ENCODE results near the gene GALK2. TPM values are rescaled to one million over a fixed set of nuclear protein-coding genes. Genes with fewer than 3 reads are reported as not detected.

GALK2 gene
- total RNA-seq, 1 experiment from 2014 or later = 43.5 TPM

GRCh38 chr15:49279521-49280456, 109.7 kb downstream of the GALK2 start:
- Mint-ChIP-seq H3K36me3 (ENCODE audit: insufficient read depth, unreplicated experiment) (peaks cover 53% of the 10 kb centered on the region), H3K9me3 (ENCODE audit: unreplicated experiment) (no peaks in the 10 kb centered on the region)

GRCh38 chr15:49282366-49282765, 112.3 kb downstream of the GALK2 start:
- H3K9me3 Mint-ChIP-seq (ENCODE audit: unreplicated experiment) = peaks cover 6% of the 10 kb centered on the region
- no TSS peak for BruUV-seq (replicated peaks)
- H3K4me1 Mint-ChIP-seq (ENCODE audit: insufficient read depth, unreplicated experiment) = no peaks in the 10 kb centered on the region
- ChIA-PET POLR2A (interaction anchor here (1.2 kb wide), 1 partner anchor 10 kb away, joined by 4 read pairs; no protein-coding TSS in a partner anchor), CTCF (no interaction called here)
- no peak overlapping the region for H3K27ac Mint-ChIP-seq (ENCODE audit: low read depth, unreplicated experiment)
- H3K4me3 Mint-ChIP-seq (ENCODE audit: unreplicated experiment) = no peak overlapping the region
- DNase-seq (ENCODE audit: unreplicated experiment) = no peak
- no peak for TF ChIP-seq CTCF (IDR thresholded peaks at IDR 0.05; ENCODE audit: unreplicated experiment)
- H3K36me3 Mint-ChIP-seq (ENCODE audit: insufficient read depth, unreplicated experiment) = peaks cover 62% of the 10 kb centered on the region
- intact Hi-C loops (cut with micrococcal nuclease) = no loop called here
- no peaks in the 10 kb centered on the region for H3K27me3 Mint-ChIP-seq (ENCODE audit: insufficient read depth, unreplicated experiment)

More at GRCh38 chr15:49279521-49280456, 109.7 kb downstream of the GALK2 start:
- H3K4me3 Mint-ChIP-seq (ENCODE audit: unreplicated experiment) = no peak overlapping the region
- BruUV-seq (replicated peaks) = no TSS peak
- no peak overlapping the region for H3K27ac Mint-ChIP-seq (ENCODE audit: low read depth, unreplicated experiment)
- no peak for TF ChIP-seq CTCF (IDR thresholded peaks at IDR 0.05; ENCODE audit: unreplicated experiment)
- no peaks in the 10 kb centered on the region for H3K4me1 Mint-ChIP-seq (ENCODE audit: insufficient read depth, unreplicated experiment)
- intact Hi-C loops (cut with micrococcal nuclease) = no loop called here
- CTCF ChIA-PET = interaction anchor here (0.7 kb wide), 1 partner anchor 708 kb away, joined by 3 read pairs; no protein-coding TSS in a partner anchor
- POLR2A ChIA-PET = interaction anchor here (0.7 kb wide), 1 partner anchor 307 kb away, joined by 3 read pairs; no protein-coding TSS in a partner anchor
- no peak for DNase-seq (ENCODE audit: unreplicated experiment)
- H3K27me3 Mint-ChIP-seq (ENCODE audit: insufficient read depth, unreplicated experiment) = no peaks in the 10 kb centered on the region

- no peak overlapping the region for H3K4me3 Mint-ChIP-seq (ENCODE audit: unreplicated experiment)
- POLR2A ChIA-PET = interaction anchor here (1.3 kb wide), 1 partner anchor 27 kb away, joined by 3 read pairs; no protein-coding TSS in a partner anchor
- no peak for TF ChIP-seq CTCF (IDR thresholded peaks at IDR 0.05; ENCODE audit: unreplicated experiment)
- BruUV-seq (replicated peaks) = no TSS peak
- H3K9me3 Mint-ChIP-seq (ENCODE audit: unreplicated experiment) = peaks cover 6% of the 10 kb centered on the region
- no peak overlapping the region for H3K27ac Mint-ChIP-seq (ENCODE audit: low read depth, unreplicated experiment)
- intact Hi-C loops (cut with micrococcal nuclease) = no loop called here
- H3K27me3 Mint-ChIP-seq (ENCODE audit: insufficient read depth, unreplicated experiment) = no peaks in the 10 kb centered on the region
- peaks cover 54% of the 10 kb centered on the region for H3K36me3 Mint-ChIP-seq (ENCODE audit: insufficient read depth, unreplicated experiment)
- CTCF ChIA-PET = no interaction called here
- DNase-seq (ENCODE audit: unreplicated experiment) = no peak
- H3K4me1 Mint-ChIP-seq (ENCODE audit: insufficient read depth, unreplicated experiment) = no peaks in the 10 kb centered on the region
Measured at GRCh38 chr15:49286649-49287404, 116.8 kb downstream of the GALK2 start.

DNA sequence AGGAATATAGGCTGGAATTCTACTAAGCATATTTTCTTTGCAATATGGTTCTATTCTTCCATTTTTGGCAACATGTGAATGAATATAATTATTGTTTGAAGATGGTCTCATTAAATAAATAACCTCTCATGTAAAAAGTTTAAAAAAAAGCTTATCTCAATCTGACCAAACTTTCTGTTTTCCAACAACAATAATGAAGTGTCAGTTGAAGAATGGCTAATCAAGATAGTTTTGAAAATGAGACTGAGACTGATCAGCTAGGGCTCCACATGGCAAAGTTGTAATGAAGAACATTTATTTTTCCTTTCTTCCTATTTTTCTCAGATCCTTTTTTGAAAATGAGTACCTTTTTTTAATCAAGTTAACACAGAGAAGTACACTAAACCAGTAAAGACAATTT, 117.4 kb downstream of the GALK2 start:
- intact Hi-C loops (cut with micrococcal nuclease) = no loop called here
- Mint-ChIP-seq H3K9me3 (ENCODE audit: unreplicated experiment) (peaks cover 6% of the 10 kb centered on the region), H3K27ac (ENCODE audit: low read depth, unreplicated experiment) (no peak overlapping the region), H3K27me3 (ENCODE audit: insufficient read depth, unreplicated experiment) (no peaks in the 10 kb centered on the region), H3K4me3 (ENCODE audit: unreplicated experiment) (no peak overlapping the region), H3K4me1 (ENCODE audit: insufficient read depth, unreplicated experiment) (no peaks in the 10 kb centered on the region), H3K36me3 (ENCODE audit: insufficient read depth, unreplicated experiment) (peaks cover 52% of the 10 kb centered on the region)
- CTCF ChIA-PET = interaction anchor here (0.6 kb wide), 1 partner anchor 636 kb away, joined by 3 read pairs; no protein-coding TSS in a partner anchor
- no TSS peak for BruUV-seq (replicated peaks)
- no peak for DNase-seq (ENCODE audit: unreplicated experiment)
- TF ChIP-seq CTCF (IDR thresholded peaks at IDR 0.05; ENCODE audit: unreplicated experiment) = no peak
- POLR2A ChIA-PET = interaction anchor here (1.3 kb wide), 1 partner anchor 26 kb away, joined by 3 read pairs; no protein-coding TSS in a partner anchor
